GM19438 (cell line): ENCODE results near the gene NUP210.

Experiments
- ATAC-seq: cut with Tn5 transposase; IDR thresholded peaks from one replicate; pipeline ENCODE4 v1.9.1; 2021; ENCODE audit warnings: low read depth; ENCODE audit not compliant: unreplicated experiment

The NUP210 gene

DNA sequence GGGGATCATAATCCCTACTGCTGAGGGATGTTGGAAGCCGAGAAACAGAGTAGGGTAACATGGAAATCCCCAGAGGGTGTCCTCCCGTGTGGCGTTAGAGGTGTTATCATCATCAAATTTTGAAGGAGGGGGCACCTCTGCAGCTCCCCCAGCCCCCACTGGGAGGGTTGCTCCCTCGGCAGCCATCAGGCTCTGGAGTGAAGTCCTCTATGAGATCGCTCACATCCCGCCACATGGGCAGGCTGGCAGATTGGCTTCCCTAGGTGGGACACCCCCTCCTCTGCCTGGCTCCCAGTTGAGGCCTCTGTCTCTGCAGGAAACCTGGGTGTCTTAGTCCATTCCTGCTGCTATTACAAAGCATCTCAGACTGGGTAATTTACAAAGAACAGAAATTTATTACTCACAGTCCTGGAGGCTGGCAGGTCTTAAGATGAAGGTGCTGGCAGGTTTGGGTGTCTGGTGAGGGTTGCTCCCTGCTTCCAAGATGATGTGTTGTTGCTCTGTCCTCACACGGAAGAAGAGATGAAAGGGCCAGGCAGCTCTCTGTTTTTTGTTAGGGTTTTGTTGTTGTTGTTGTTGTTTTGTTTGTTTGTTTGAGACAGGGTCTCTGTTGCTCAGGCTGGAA, 120.5 kb downstream of the NUP210 start:
- ATAC-seq: no peak

DNA sequence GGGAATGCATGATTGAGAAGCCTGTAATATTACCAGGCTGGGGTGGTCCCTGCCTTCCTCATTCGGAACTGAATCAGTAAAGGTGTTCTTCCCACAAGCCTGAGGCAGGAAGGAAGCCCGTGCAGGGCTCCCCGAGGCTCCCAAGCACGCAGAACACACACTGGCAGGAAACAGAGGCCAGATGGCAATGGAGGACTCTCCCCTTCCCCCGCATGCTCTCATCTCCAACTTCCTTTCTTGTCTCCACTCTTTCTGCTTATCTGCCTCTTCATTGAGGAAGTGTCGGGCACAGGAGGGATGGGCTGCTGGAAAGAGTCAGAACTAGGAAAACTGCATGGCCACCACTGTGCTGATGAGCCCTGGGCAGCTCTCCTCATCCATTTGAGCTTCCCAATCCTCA, 123.5 kb downstream of the NUP210 start:
- ATAC-seq: no peak

DNA sequence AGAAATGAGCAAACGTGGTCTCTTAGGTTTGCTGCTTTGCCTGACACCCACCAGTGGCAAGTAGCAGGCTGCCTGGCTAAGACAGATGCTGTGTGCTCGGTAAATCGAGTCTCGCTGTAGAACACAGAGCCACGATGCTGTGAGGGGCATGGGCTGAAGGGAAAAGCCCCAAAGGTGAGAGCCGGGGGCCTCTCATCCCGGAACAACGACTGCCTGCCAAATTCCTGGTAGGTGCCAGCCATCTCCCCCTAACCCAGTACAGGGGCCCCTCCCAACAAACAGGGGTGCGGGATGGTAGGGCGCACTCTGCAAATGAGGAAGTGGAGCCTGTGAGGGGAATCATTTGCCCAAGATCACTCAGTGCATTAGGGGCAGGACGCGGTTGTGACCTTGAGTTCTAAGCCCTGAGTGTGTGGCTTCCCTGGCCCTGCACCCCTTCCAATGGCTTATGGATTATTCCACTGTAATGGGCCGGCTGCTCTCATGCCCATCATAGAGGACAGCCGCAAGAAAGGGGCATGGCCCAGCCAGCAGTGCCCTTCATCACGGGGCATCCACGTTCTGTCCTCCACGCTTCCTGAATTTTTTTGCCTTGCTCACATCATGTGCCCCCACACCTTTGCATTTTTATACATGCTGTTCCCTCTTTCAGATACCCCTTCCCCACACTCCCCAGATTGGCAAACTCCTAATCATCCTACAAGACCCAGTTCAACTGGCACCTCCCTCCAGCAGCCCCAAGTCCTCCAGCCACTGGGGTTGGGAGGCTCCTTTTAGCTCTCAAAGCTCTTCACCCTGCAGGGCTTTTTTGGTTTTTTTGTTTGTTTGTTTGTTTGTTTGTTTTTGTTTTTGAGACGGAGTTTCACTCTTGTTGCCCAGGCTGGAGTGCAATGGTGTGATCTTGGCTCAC, 125.4 kb downstream of the NUP210 start:
- ATAC-seq: no peak

DNA sequence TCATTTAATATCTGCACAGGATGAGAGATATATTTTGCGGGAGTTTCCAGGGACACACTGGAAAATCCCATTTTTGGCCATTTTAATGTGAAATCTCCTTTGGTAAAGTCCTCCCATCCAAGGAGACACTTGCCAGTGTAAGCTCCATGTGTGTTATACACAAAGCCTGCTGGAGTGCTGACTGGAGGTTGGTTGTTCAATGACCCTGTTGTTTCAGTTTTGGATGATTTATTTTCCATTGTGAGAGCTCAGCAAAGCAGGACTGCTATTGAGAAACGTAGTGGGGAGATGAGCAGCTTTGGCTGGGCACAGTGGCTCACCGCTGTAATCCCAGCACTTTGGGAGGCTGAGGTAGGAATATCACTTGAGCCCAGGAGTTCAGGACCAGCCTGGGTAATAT, 127.7 kb downstream of the NUP210 start:
- no peak for ATAC-seq

DNA sequence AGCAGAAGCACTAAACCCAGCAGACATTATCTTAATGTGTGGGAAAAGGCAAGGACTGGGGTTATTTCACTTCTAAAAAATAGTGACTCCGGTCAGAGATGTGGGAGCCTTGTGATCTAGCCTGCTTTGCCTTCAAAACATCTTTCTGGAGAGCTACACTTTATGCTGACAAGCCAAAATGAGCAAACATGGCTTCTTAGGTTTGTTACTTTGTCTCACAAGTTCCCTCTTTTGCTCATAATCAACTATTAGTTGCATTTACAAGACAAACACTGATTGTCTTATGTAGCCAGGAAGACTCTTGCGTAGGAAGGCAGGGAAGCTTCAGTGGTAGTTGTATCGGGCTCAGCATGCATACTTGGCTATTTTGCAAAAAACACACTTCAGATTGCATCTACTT, 129.2 kb downstream of the NUP210 start:
- no peak for ATAC-seq

DNA sequence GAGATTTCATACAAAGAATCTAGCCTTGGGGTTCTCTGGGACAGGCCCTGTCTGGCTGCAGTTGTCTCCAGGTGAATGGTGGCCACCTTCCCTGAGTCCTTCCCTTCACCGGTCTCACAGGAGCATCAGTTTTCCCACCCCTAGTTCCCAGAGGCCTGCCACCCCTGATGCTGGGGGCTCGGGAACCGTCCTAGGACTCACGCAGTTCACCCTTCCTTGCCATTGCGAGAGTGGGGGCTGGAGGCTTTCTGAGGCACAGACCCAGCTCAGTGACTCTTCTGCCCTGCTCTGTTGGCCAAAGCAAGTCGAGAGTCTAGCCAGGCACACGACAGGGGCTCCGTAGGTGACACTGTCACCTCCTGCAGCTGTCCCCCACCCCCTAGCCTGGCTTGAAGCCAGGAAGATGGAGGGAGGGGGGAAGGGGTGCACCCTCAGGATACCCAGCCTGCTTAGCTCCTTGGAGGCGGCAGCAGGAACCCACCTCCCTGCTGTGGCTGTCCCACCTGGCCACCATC, 130.3 kb downstream of the NUP210 start:
- ATAC-seq: no peak

DNA sequence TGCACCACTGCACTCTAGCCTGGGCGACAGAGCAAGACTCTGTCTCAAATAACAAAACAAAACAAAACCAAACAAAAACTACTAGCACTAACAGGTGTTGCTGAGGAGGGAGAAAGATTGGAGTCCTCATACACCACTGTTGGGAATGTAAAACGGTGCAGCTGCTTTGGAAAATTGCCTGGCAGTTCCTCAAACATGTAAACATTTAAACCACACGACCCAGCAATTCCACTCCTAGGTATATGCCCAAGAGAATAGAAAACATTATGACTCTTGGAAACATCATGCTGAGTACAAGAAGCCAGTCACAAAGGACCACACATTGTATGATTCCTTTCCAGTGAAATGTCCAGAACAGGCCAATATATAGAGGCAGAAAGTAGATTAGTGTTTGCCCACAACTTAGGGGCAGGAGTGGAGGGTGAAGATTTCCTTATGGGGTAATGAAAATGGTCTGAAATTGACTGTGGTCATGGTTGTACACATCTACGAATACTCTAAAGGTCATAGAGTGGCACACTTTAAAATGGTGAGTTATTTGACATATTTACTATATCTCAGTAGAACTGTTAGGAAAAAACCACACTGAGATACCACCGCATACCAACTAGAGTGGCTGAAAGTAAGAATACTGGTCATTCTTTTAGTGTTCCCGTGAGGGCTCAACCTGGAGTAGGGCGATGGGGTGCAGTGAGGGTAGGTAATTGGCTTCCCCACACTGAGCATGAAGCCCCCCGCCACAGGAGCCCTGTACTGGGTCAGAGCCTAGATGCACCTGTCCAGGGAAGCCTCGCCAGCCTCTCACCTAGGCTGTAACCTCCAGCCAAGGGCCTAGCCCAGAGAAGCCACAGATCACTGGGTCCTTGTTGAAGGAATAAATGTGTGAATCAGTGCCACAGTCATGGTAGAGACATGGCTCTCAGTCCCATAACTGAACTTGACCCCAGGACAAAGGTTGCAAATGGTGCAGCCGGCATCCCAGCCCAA, 131.1 kb downstream of the NUP210 start:
- ATAC-seq: no peak

DNA sequence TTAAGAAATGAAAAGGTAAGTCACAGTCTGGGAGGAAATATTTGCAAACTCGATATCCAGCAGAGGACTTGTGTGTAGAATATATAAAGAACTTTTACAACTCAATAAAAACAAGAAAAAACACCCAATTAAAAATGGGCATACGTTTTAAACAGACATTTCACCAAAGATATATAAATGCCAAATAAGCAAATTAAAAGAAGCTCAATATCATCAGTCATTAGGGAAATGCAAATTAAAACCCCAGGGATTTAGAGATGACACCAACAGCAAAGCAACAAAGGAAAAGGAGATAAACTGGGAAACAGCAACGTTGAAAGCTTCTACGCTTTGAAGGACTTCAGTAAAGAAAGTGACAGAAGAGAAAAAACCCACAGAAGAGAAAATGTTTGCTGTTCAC, 132.3 kb downstream of the NUP210 start:
- no peak for ATAC-seq

DNA sequence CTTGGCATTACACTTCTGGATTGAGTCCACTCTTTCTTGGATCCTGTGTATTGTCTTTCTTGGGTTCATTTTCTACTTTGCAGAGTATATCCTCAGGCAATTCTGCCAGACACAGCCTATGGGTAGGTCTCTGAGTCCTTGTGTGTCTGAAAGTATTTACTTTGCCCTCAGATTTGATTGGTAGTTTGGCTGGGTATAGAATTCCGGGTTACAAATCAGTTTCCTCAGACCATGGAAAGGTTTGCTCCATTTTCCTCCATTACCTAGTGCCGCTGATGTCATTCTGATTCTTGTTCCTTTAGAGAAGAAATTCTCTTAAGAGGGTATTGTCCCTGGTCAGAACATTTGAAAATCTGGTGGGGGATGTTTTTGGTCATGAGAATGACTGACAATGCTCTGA, 133.2 kb downstream of the NUP210 start:
- no peak for ATAC-seq

- no peak for ATAC-seq
Observed at GRCh38 chr3:13285007-13285567, 135.0 kb downstream of the NUP210 start.

DNA sequence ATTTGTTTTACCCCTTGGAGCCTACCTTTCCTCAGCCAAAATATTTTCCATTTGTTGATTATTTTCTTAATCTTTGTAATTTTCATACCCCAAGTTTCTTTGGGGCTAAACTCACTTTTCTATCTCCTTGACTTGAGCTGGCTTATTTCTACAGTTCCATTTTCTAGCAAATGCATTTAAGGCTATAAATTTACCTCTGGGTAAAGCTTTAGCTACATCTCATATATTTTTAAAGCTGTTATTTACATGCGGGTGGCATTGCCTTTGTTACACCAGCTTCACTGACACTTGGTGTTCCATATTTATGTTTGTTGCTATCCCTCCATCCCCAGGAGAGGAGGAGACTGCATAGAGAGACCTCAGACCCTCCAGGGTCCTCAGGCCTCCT, 136.3 kb downstream of the NUP210 start:
- ATAC-seq: no peak

DNA sequence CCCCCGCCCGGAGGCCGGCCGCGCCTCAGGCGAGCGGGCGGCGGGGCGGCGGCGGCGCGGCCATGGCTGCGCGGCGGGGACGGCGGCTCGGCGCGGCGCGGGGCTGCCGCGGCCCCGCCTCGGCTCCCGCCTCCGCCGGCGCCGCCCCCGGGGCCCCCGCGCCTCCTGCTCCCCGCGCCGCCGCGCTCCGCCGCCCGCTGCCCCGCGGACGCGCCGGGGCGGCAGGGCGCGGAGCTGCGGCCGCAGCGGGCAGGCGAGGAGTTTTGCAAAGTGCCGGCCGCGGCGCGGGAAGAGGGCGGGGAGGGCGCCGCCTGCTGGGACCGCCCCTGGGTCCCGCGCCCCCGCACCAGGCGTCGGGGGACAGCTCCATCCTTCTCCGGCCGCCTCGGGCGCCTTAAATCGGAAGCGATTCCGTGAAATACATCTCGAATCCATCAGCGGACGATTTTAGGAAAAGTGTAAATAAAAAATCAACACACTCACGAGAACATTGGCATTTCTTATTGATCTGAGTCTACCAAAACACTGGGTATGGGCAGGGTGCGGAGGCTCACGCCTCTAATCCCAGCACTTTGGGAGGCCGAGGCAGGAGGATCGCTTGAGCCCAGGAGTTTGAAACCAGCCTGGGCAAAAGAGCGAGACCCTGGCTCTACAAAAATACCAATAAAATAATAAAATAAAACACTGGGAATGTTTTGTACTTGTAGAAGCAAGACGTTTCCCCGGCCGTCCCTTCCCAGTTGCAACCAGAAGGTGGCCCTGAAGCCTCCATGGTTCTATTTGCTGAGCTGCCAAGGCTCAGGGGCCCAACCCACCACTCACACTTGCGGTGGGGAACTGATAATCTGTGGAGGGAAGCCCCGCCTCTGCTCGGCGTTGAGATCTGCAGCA, 136.9 kb downstream of the NUP210 start:
- no peak for ATAC-seq

DNA sequence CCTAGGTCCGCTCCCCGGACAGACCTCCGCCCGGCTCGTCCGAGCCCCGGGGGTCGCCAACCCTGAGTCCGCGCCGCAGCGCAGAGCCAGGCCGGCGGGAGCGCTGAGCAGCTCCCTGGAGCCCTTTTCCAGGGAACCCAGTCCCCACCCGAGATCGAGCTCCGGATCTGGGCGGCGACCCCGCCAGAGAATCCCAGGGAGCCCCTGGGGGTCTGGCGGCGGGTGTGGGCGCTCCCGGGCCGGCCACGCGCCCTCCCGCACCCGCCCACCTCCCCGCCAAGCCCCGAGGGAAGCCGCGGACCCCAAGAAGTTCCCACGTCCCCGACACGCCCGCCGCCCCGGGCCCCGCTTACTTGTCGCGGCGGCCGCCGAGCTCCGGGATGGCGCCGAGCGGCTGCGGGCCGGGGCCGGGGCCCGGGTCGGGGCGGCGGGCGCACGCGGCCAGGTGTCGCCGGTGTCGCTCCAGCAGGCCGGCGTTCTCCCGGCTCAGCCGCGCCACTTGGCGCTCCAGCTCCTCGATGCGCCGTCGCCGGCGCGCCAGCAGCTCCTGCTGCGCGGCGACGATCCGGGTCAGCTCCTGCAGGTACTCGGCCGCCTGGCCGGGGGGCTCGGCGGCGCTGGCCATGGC, 137.7 kb downstream of the NUP210 start:
- ATAC-seq: no peak

DNA sequence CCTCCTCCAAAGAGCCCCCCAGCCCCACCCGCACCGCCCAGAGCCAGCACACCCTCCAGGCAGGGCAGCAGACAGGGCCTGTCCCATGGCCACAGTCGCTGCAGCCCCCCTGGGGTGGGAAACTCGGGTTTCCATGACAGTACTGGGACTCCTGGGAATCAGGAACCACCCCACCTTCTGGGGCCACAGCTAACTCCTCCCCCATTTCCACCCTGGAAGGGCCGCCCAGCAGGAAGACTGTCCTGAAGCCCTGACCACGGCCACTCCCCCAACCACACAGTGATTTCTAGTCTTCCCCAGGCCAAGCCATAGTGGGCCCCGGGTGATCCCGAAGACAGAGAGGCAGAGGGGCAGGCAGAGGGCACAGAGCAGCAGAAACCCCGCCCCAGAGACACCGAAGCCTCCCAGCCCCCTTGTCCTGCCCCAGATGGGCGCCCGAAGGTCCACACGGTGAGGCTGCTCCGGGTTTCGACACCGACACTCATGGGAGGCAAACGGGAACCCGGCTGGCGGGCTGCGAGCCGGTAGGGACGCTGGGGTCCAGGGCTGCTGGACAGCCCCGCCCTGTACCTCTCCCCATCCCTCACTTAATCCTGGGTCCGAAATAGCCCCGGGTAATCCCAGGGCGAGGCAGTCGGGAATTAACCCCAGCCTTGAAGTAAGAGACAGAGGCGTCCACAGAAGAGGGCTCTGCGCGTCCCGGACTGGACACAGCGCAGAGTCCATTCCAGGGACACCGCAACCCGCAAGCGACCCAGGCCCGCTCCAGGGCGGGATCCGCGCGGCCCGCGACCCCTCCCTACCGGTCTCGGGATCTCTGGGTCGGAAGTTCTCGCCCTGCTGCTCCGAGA, 138.4 kb downstream of the NUP210 start:
- no peak for ATAC-seq

- ATAC-seq: no peak
Observed at GRCh38 chr3:13280811-13281506, 139.2 kb downstream of the NUP210 start.

DNA sequence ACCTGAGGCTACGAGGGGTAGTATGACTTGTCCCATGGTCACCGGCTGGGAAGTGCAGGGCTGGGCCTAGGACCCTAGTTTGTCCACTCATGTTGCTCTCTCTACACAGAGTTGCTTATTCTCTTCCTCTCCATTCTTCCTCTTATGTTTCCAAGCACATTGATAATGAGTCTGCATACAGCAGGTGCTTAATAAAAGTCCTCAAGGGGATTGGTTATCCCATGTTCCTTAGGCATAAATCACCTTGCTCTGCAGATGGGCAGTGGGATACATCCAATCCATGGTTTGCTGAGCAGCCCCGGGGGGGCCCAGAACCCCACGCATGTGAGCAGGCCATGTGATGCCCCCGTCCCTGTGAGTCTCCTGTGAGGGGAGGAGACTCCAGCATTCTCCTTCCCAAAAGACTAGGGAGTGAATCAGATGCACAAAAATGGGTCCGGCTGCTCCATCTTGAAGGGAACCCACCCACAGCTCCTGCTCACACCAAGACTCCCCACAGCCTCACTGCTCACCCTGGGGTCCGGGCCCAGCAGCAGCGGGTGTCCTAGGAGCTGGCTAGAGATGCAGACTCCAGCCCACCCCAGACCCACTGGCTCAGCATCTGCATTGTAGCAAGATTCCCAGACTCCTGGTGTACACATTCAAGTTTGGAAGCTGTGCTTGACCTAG, 139.9 kb downstream of the NUP210 start:
- no peak for ATAC-seq

DNA sequence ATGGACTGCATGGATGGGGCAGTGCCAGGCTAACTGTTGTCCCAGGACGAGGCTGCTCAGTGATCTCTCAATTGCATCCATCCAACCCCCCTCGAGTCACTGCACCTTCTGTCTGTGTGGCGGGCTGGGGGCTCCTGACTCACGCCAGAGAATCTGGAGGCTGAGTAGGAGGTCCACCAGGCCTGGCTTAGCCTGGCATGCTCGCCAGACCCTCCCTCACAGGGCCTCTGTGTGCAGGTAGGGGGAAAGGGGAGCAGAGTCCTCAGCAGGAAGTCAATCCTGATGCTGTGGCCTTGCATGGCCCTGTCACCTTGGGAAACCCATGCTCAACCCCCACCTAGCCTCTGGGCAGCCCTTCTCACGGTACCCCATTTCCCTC, 140.6 kb downstream of the NUP210 start:
- ATAC-seq: no peak
